Glutamatergic neuron (in vitro differentiated cells): ENCODE results near the gene INMT. TPM values are rescaled to one million over a fixed set of nuclear protein-coding genes. Genes with fewer than 3 reads are reported as not detected.

Experiments
- DNase-seq: peaks from one replicate; pipeline ENCODE4 v3.0.0; 2022
- H3K27ac Mint-ChIP-seq: one replicate; pipeline ENCODE4 v1.8.0; 2020; ENCODE audit warnings: mild to moderate bottlenecking, mixed read lengths, inconsistent platforms; ENCODE audit not compliant: unreplicated experiment
- H3K27me3 Mint-ChIP-seq: one replicate; pipeline ENCODE4 v1.8.0; 2020; ENCODE audit warnings: mild to moderate bottlenecking, moderate library complexity, mixed read lengths, inconsistent platforms; ENCODE audit not compliant: unreplicated experiment
- H3K36me3 Mint-ChIP-seq: one replicate; pipeline ENCODE4 v1.8.0; 2020; ENCODE audit warnings: mild to moderate bottlenecking, mixed read lengths, inconsistent platforms; ENCODE audit not compliant: unreplicated experiment
- H3K4me1 Mint-ChIP-seq: one replicate; pipeline ENCODE4 v1.8.0; 2020; ENCODE audit warnings: mild to moderate bottlenecking, low read depth, mixed read lengths, inconsistent platforms; ENCODE audit not compliant: unreplicated experiment
- H3K4me3 Mint-ChIP-seq: one replicate; pipeline ENCODE4 v1.8.0; 2020; ENCODE audit warnings: mild to moderate bottlenecking, mixed read lengths, inconsistent platforms; ENCODE audit not compliant: unreplicated experiment
- H3K9me3 Mint-ChIP-seq: one replicate; pipeline ENCODE4 v1.8.0; 2020; ENCODE audit warnings: mild to moderate bottlenecking, moderate library complexity, mixed read lengths, inconsistent platforms; ENCODE audit not compliant: unreplicated experiment
- CTCF ChIP-seq: fragments of 200-600 bp; sonication (generic); IDR thresholded peaks from one replicate; pipeline ENCODE4 v1.5.0; 2021; ENCODE audit not compliant: partially characterized antibody, unreplicated experiment
- total RNA-seq: library from RNA; stranded (reverse); fragmentation: NEBNext Ultra II Directional; extraction: Animal tissue kit (Norgen Biotek cat#: 25700); gene quantifications from one replicate; pipeline ENCODE4 v1.2.1, GENCODE V29; 2021; ENCODE audit not compliant: unreplicated experiment

INMT gene
- total RNA-seq, 1 donor from 2014 or later, result 1.7 TPM

- Mint-ChIP-seq H3K27me3 (peaks cover 1% of the 10 kb centered on the region), H3K9me3 (peaks cover 2% of the 10 kb centered on the region), H3K4me1 (no peaks in the 10 kb centered on the region), H3K27ac (no peak overlapping the region), H3K36me3 (no peaks in the 10 kb centered on the region), H3K4me3 (no peak overlapping the region)
- no peak for TF ChIP-seq CTCF
- no peak for DNase-seq
These were observed 36.9 kb downstream of the INMT start for GRCh38 chr7:30788640-30789333.

GRCh38 chr7:30789334-30789711 lies 37.4 kb downstream of the INMT start:
- no peak for TF ChIP-seq CTCF
- H3K4me3 Mint-ChIP-seq, result no peak overlapping the region
- H3K4me1 Mint-ChIP-seq, result no peaks in the 10 kb centered on the region
- H3K36me3 Mint-ChIP-seq, result no peaks in the 10 kb centered on the region
- H3K9me3 Mint-ChIP-seq, result peaks cover 2% of the 10 kb centered on the region
- peaks cover 1% of the 10 kb centered on the region for H3K27me3 Mint-ChIP-seq
- H3K27ac Mint-ChIP-seq, result no peak overlapping the region
- DNase-seq, result no peak

- H3K27me3 Mint-ChIP-seq, result peaks cover 1% of the 10 kb centered on the region
- no peak for DNase-seq
- H3K4me1 Mint-ChIP-seq, result no peaks in the 10 kb centered on the region
- no peak for TF ChIP-seq CTCF
- no peaks in the 10 kb centered on the region for H3K36me3 Mint-ChIP-seq
- H3K4me3 Mint-ChIP-seq, result no peak overlapping the region
- H3K9me3 Mint-ChIP-seq, result peaks cover 2% of the 10 kb centered on the region
- H3K27ac Mint-ChIP-seq, result no peak overlapping the region
These were observed 38.4 kb downstream of the INMT start for GRCh38 chr7:30790356-30790755.

- TF ChIP-seq CTCF, result no peak
- no peak overlapping the region for H3K4me3 Mint-ChIP-seq
- no peaks in the 10 kb centered on the region for H3K36me3 Mint-ChIP-seq
- H3K4me1 Mint-ChIP-seq, result no peaks in the 10 kb centered on the region
- peaks cover 2% of the 10 kb centered on the region for H3K9me3 Mint-ChIP-seq
- no peak overlapping the region for H3K27ac Mint-ChIP-seq
- DNase-seq, result peak; percentile 39
- peaks cover 3% of the 10 kb centered on the region for H3K27me3 Mint-ChIP-seq
These were observed 39.2 kb downstream of the INMT start for GRCh38 chr7:30791114-30791513.

GRCh38 chr7:30795161-30795948 lies 43.4 kb downstream of the INMT start:
- DNase-seq, result no peak
- H3K27ac Mint-ChIP-seq, result no peak overlapping the region
- H3K4me1 Mint-ChIP-seq, result no peaks in the 10 kb centered on the region
- H3K36me3 Mint-ChIP-seq, result no peaks in the 10 kb centered on the region
- H3K27me3 Mint-ChIP-seq, result peaks cover 2% of the 10 kb centered on the region
- no peak overlapping the region for H3K4me3 Mint-ChIP-seq
- no peaks in the 10 kb centered on the region for H3K9me3 Mint-ChIP-seq
- no peak for TF ChIP-seq CTCF
